Measurements from ENCODE around the gene RAPGEF4. TPM values are rescaled to one million over a fixed set of nuclear protein-coding genes. Genes with fewer than 3 reads are reported as not detected.

The RAPGEF4 gene
- total RNA-seq, 1 experiment from 2014 or later = 0.62 TPM

DNA sequence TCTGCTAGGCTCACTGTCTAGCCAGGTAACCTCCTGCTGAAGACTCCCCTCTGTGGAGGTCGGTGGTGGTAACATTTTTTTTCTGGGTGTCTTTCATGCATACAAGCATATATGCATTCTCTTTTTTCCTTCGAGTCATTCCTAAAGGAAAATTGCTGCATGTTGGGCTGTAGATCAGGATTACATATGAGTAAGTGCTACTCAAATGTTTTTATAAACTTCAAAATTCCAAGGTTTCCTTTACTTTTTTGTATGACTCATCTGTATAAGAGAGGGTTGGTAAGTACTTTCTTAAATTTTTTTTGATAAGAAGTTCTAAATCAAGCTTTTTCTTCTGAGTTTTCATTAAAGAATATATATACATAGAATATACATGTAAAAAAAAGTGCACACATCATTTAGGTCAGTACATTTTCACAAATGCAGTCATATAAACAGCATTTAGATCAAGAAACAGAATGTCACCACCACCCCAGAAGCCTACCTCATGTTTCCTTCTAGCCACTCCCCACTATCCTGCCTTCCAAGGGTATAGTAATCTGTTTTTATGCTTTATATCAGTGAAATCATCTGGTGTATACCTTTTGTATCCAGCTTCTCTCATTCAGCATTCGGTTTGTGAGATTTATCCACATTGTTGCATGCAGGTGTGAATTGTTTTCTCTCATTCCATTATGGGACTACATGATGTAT, 212.0 kb downstream of the RAPGEF4 start:
- in situ Hi-C loops (cut with HindIII; ENCODE audit: low pct_unique_long_range_greater_than_20kb, low sequenced_read_pairs) = no loop called here
- Histone ChIP-seq H3K27ac (ENCODE audit: low read length) (no peak overlapping the region), H3K4me3 (ENCODE audit: low read depth in 2 of 2, low read length in 2 of 2) (no peak overlapping the region), H3K36me3 (ENCODE audit: control insufficient read depth, insufficient read depth, low read length) (no peaks in the 10 kb centered on the region), H3K27me3 (ENCODE audit: control insufficient read depth, insufficient read depth, low read length) (no peaks in the 10 kb centered on the region), H3K4me1 (ENCODE audit: control insufficient read depth, insufficient read depth, low read length) (no peaks in the 10 kb centered on the region), H3K9me3 (ENCODE audit: control insufficient read depth, insufficient read depth, low read depth, low read length) (no peaks in the 10 kb centered on the region)
- ChIA-PET CTCF (no interaction called here), POLR2A (no interaction called here)
- intact Hi-C loops (cut with micrococcal nuclease; ENCODE audit: unreplicated experiment) = no loop called here
- DNase-seq (ENCODE audit: low read depth, low spot score) = no peak
- BruUV-seq (replicated peaks) = no TSS peak
- TF ChIP-seq SIN3A (IDR thresholded peaks at IDR 0.05; ENCODE audit: borderline replicate concordance, insufficient read depth, low read depth, low read length) (no peak), POLR2AphosphoS5 (IDR thresholded peaks at IDR 0.05; ENCODE audit: low read depth, low read length) (no peak), TCF7L2 (IDR thresholded peaks at IDR 0.05; ENCODE audit: low read depth, low read length) (no peak), CTCF (IDR thresholded peaks at IDR 0.05) (no peak)
- TF ChIP-seq, protein P1, sequence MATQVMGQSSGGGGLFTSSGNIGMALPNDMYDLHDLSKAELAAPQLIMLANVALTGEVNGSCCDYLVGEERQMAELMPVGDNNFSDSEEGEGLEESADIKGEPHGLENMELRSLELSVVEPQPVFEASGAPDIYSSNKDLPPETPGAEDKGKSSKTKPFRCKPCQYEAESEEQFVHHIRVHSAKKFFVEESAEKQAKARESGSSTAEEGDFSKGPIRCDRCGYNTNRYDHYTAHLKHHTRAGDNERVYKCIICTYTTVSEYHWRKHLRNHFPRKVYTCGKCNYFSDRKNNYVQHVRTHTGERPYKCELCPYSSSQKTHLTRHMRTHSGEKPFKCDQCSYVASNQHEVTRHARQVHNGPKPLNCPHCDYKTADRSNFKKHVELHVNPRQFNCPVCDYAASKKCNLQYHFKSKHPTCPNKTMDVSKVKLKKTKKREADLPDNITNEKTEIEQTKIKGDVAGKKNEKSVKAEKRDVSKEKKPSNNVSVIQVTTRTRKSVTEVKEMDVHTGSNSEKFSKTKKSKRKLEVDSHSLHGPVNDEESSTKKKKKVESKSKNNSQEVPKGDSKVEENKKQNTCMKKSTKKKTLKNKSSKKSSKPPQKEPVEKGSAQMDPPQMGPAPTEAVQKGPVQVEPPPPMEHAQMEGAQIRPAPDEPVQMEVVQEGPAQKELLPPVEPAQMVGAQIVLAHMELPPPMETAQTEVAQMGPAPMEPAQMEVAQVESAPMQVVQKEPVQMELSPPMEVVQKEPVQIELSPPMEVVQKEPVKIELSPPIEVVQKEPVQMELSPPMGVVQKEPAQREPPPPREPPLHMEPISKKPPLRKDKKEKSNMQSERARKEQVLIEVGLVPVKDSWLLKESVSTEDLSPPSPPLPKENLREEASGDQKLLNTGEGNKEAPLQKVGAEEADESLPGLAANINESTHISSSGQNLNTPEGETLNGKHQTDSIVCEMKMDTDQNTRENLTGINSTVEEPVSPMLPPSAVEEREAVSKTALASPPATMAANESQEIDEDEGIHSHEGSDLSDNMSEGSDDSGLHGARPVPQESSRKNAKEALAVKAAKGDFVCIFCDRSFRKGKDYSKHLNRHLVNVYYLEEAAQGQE (IDR thresholded peaks at IDR 0.05; ENCODE audit: insufficient read depth in 1 of 2, low read depth in 2 of 2, low read length in 1 of 2) = no peak
- ATAC-seq = no peak

- TF ChIP-seq POLR2AphosphoS5 (IDR thresholded peaks at IDR 0.05; ENCODE audit: low read depth, low read length) = no peak
- TF ChIP-seq TCF7L2 (IDR thresholded peaks at IDR 0.05; ENCODE audit: low read depth, low read length) = no peak
- TF ChIP-seq, protein P1 (IDR thresholded peaks at IDR 0.05; ENCODE audit: insufficient read depth in 1 of 2, low read depth in 2 of 2, low read length in 1 of 2) = no peak
- no peak for TF ChIP-seq SIN3A (IDR thresholded peaks at IDR 0.05; ENCODE audit: borderline replicate concordance, insufficient read depth, low read depth, low read length)
- no peak for TF ChIP-seq CTCF (IDR thresholded peaks at IDR 0.05)
- BruUV-seq (replicated peaks) = no TSS peak
- no peak for ATAC-seq
- Histone ChIP-seq H3K27ac (ENCODE audit: low read length) (no peak overlapping the region), H3K4me3 (ENCODE audit: low read depth in 2 of 2, low read length in 2 of 2) (no peak overlapping the region), H3K36me3 (ENCODE audit: control insufficient read depth, insufficient read depth, low read length) (no peaks in the 10 kb centered on the region), H3K4me1 (ENCODE audit: control insufficient read depth, insufficient read depth, low read length) (no peaks in the 10 kb centered on the region), H3K27me3 (ENCODE audit: control insufficient read depth, insufficient read depth, low read length) (no peaks in the 10 kb centered on the region), H3K9me3 (ENCODE audit: control insufficient read depth, insufficient read depth, low read depth, low read length) (no peaks in the 10 kb centered on the region)
- in situ Hi-C loops (cut with HindIII; ENCODE audit: low pct_unique_long_range_greater_than_20kb, low sequenced_read_pairs) = no loop called here
- ChIA-PET CTCF (no interaction called here), POLR2A (no interaction called here)
- intact Hi-C loops (cut with micrococcal nuclease; ENCODE audit: unreplicated experiment) = no loop called here
- no peak for DNase-seq (ENCODE audit: low read depth, low spot score)
Observed at GRCh38 chr2:172949522-172949921, 213.9 kb downstream of the RAPGEF4 start.

Measured in Panc1 (cell line).